Fibroblast of lung (primary cell): ENCODE results near the gene FAM222A. TPM values are rescaled to one million over a fixed set of nuclear protein-coding genes. Genes with fewer than 3 reads are reported as not detected.

Source experiments
- DNase-seq, 2 donors: peaks; one replicate each; pipeline versions ENCODE4 v3.0.0 to v3.0.0-alpha.2; 2010; ENCODE audit warnings: low read depth in 2 of 2
- H2AFZ ChIP-seq: 2 replicates; pipeline ENCODE4 v1.5.1; 2012; ENCODE audit warnings: low read length, control low read depth, inconsistent platforms
- H3K27ac ChIP-seq: 2 replicates; pipeline ENCODE4 v1.5.1; 2011; ENCODE audit warnings: low read length, control low read depth; ENCODE audit not compliant: insufficient read depth
- H3K27me3 ChIP-seq: 2 replicates; pipeline ENCODE4 v1.5.1; 2011; ENCODE audit warnings: mild to moderate bottlenecking, low read length; ENCODE audit not compliant: control insufficient read depth, insufficient read depth
- H3K36me3 ChIP-seq: 2 replicates; pipeline ENCODE4 v1.5.1; 2011; ENCODE audit warnings: low read length; ENCODE audit not compliant: control insufficient read depth, insufficient read depth
- H3K4me1 ChIP-seq: 2 replicates; pipeline ENCODE4 v1.5.1; 2011; ENCODE audit warnings: low read length; ENCODE audit not compliant: control insufficient read depth, insufficient read depth; ENCODE audit errors: extremely low read depth
- H3K4me2 ChIP-seq: 2 replicates; pipeline ENCODE4 v1.5.1; 2011; ENCODE audit warnings: low read length, control low read depth; ENCODE audit not compliant: insufficient read depth; ENCODE audit errors: extremely low read depth
- H3K4me3 ChIP-seq, 4 experiments: fragments of 200-600 bp in 1 of 4; sonication (generic) in 1 of 4; replicated peaks in 1 of 4; 2 replicates each; pipeline ENCODE4 v1.5.1; 2011 to 2016; ENCODE audit warnings: low read length in 4 of 4, low read depth in 3 of 4, mild to moderate bottlenecking in 3 of 4, control low read depth in 2 of 4, inconsistent platforms in 1 of 4, mixed read lengths in 1 of 4; ENCODE audit not compliant: insufficient read depth in 1 of 4; ENCODE audit errors: control extremely low read depth in 1 of 4
- H3K79me2 ChIP-seq: 2 replicates; pipeline ENCODE4 v1.5.1; 2012; ENCODE audit warnings: mild to moderate bottlenecking, low read length, inconsistent platforms; ENCODE audit not compliant: control insufficient read depth, insufficient read depth
- H3K9ac ChIP-seq: 2 replicates; pipeline ENCODE4 v1.5.1; 2011; ENCODE audit warnings: mild to moderate bottlenecking, low read length, control low read depth; ENCODE audit not compliant: insufficient read depth
- H3K9me3 ChIP-seq: 2 replicates; pipeline ENCODE4 v1.5.1; 2012; ENCODE audit warnings: low read depth, low read length; ENCODE audit not compliant: control insufficient read depth, insufficient read depth
- H4K20me1 ChIP-seq: 2 replicates; pipeline ENCODE4 v1.5.1; 2011; ENCODE audit warnings: low read length; ENCODE audit not compliant: control insufficient read depth, insufficient read depth; ENCODE audit errors: extremely low read depth
- CTCF ChIP-seq, 2 donors: IDR thresholded peaks in 1 of 2; conservative IDR thresholded peaks in 1 of 2; 1 replicate in 1 of 2; 2 replicates in 1 of 2; pipeline ENCODE4 v1.5.1; 2011 to 2012; ENCODE audit warnings: low read length in 2 of 2, control low read depth in 1 of 2, inconsistent platforms in 1 of 2, low read depth in 1 of 2, mild to moderate bottlenecking in 1 of 2
- EZH2 ChIP-seq: IDR thresholded peaks from 2 replicates; pipeline ENCODE4 v1.5.1; 2012; ENCODE audit warnings: low read length, control low read depth, mild to moderate bottlenecking; ENCODE audit errors: missing control alignments
- polyA plus RNA-seq, 2 donors: library from polyadenylated mRNA; depleted of rRNA in 1 of 2; stranded (reverse) in 1 of 2; unstranded in 1 of 2; fragments of >200 nt; gene quantifications; 2 replicates each; pipeline ENCODE4 v1.2.1, GENCODE V29; 2011 to 2012; ENCODE audit warnings: missing spikeins in 1 of 2
- total RNA-seq: library from RNA; depleted of rRNA; stranded (reverse); fragments of >200 nt; gene quantifications from 2 replicates; pipeline ENCODE4 v1.2.1, GENCODE V29; 2014

FAM222A gene
- total and polyA plus RNA-seq, 2 donors (not counting 1 experiment from before 2014, with no cell fraction given): 0.05 TPM; not detected in 1

GRCh38 chr12:109798691-109799090, 85.1 kb downstream of the FAM222A start:
- no peaks in the 10 kb centered on the region for H3K36me3 ChIP-seq
- no peaks in the 10 kb centered on the region for H3K27me3 ChIP-seq
- H3K27ac ChIP-seq: no peak overlapping the region
- DNase-seq: no peak
- H3K9me3 ChIP-seq: no peaks in the 10 kb centered on the region
- no peak for TF ChIP-seq EZH2
- H3K79me2 ChIP-seq: no peaks in the 10 kb centered on the region
- H2AFZ ChIP-seq: no peak overlapping the region
- H3K9ac ChIP-seq: no peak overlapping the region
- no peaks in the 10 kb centered on the region for H3K4me1 ChIP-seq
- no peaks in the 10 kb centered on the region for H4K20me1 ChIP-seq
- no peak overlapping the region for H3K4me3 ChIP-seq
- H3K4me2 ChIP-seq: no peak overlapping the region

GRCh38 chr12:109800536-109800935, 86.9 kb downstream of the FAM222A start:
- Histone ChIP-seq H3K9ac (no peak overlapping the region), H4K20me1 (no peaks in the 10 kb centered on the region), H3K36me3 (no peaks in the 10 kb centered on the region), H3K79me2 (no peaks in the 10 kb centered on the region), H3K4me3 (no peak overlapping the region), H3K27me3 (no peaks in the 10 kb centered on the region), H3K27ac (no peak overlapping the region), H2AFZ (no peak overlapping the region), H3K4me1 (no peaks in the 10 kb centered on the region), H3K4me2 (no peak overlapping the region), H3K9me3 (no peaks in the 10 kb centered on the region)
- DNase-seq: no peak
- no peak for TF ChIP-seq CTCF (conservative IDR thresholded peaks at IDR 0.05 in 1 of 2, IDR thresholded peaks at IDR 0.05 in 1 of 2; ENCODE audit: low read depth in 1 of 2, low read length in 2 of 2)

- Histone ChIP-seq H3K4me1 (no peaks in the 10 kb centered on the region), H2AFZ (no peak overlapping the region), H3K36me3 (no peaks in the 10 kb centered on the region), H3K79me2 (no peaks in the 10 kb centered on the region), H3K27me3 (no peaks in the 10 kb centered on the region), H3K9me3 (no peaks in the 10 kb centered on the region), H3K27ac (no peak overlapping the region), H3K9ac (no peak overlapping the region), H3K4me3 (no peak overlapping the region), H3K4me2 (no peak overlapping the region), H4K20me1 (no peaks in the 10 kb centered on the region)
- no peak for DNase-seq
- TF ChIP-seq EZH2 (no peak), CTCF (conservative IDR thresholded peaks at IDR 0.05 in 1 of 2, IDR thresholded peaks at IDR 0.05 in 1 of 2; ENCODE audit: low read depth in 1 of 2, low read length in 2 of 2) (no peak)
Observed at GRCh38 chr12:109802828-109803227, 89.2 kb downstream of the FAM222A start.

GRCh38 chr12:109803678-109804077, 90.1 kb downstream of the FAM222A start:
- no peak overlapping the region for H3K9ac ChIP-seq
- TF ChIP-seq CTCF (conservative IDR thresholded peaks at IDR 0.05 in 1 of 2, IDR thresholded peaks at IDR 0.05 in 1 of 2; ENCODE audit: low read depth in 1 of 2, low read length in 2 of 2): no peak
- TF ChIP-seq EZH2: no peak

More at GRCh38 chr12:109803678-109804077, 90.1 kb downstream of the FAM222A start:
- no peak overlapping the region for H3K27ac ChIP-seq
- no peak for DNase-seq
- H3K9me3 ChIP-seq: no peaks in the 10 kb centered on the region
- no peak overlapping the region for H3K4me3 ChIP-seq
- no peaks in the 10 kb centered on the region for H3K36me3 ChIP-seq
- H3K4me1 ChIP-seq: no peaks in the 10 kb centered on the region
- H3K4me2 ChIP-seq: no peak overlapping the region
- H4K20me1 ChIP-seq: no peaks in the 10 kb centered on the region
- no peak overlapping the region for H2AFZ ChIP-seq
- no peaks in the 10 kb centered on the region for H3K27me3 ChIP-seq
- H3K79me2 ChIP-seq: no peaks in the 10 kb centered on the region
